ENCODE measurements around the gene HSPB1.
"Not testable (repeated sequence)": the region's sequence is repeated elsewhere in the genome, so short reads cannot be mapped to it uniquely, and the experiment has no call there.

Gene HSPB1

DNA sequence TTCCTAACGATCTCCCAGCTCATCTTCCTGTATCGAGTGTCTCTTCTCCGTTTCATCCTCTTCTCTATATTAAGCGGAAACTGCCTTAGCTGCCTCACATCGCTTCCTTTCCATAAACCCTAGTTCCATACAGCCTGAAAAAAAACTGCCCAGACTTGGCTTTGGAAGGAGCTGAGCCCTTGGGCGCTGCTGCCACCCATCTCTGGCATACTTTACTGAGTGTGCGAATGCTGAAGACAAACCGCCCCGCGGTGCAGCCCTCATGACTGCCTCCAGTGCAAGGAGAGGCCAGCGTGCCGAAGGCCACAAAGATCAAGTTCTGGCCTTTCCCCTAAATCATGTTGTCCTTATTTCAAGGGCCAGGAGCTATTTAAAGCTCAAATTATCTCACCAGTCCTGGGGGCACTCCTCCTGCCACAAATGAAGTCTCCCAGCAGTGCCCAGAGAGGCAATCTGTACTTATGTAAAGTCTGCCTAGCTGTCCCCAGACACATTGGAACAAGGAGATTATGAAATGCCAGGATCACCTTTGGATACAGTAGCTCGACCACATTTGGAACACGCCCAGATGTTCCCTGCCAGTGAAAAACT is 31.1 kb downstream of the HSPB1 start:
- DNase-seq (ENCODE audit: low spot score) = no peak
- TF ChIP-seq CTCF (IDR thresholded peaks at IDR 0.05; ENCODE audit: extremely low read depth, missing control alignments) = no peak

DNA sequence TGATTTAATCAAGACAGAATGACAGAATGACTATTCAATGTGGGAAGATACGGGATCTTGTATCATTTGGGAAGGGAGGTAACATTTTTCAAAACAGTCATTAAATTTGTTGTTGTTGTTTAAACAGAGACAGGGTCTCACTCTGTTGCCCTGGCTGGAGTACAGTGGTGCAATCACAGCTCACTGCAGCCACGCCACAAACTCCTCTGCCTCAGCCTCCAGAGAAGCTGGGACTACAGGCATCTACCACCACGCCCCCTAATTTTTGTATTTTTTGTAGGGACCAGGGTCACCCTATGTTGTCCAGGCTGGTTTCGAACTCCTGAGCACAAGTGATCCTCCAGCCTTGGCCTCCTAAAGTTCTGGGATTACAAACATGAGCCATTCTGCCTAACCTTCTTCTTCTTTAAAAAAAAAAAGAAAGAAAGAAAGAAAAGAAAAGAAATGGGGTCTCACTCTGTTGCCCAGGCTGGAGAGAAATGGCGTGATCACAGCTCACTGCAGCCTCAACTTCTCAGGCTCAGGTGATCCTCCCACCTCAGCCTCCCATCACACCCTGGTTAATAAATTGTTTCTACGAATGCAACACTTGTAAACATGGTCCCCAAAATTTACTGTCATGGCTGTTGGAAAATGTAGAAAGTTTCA is 32.0 kb downstream of the HSPB1 start:
- no peak for DNase-seq (ENCODE audit: low spot score)
- TF ChIP-seq CTCF (IDR thresholded peaks at IDR 0.05; ENCODE audit: extremely low read depth, missing control alignments) = no peak

GRCh38 chr7:76335417-76335816 is 32.9 kb downstream of the HSPB1 start:
- not testable (repeated sequence) for DNase-seq (ENCODE audit: low spot score)

GRCh38 chr7:76336094-76336493 is 33.6 kb downstream of the HSPB1 start:
- no peak for TF ChIP-seq CTCF (IDR thresholded peaks at IDR 0.05; ENCODE audit: extremely low read depth, missing control alignments)

GRCh38 chr7:76337147-76337546 is 34.7 kb downstream of the HSPB1 start:
- TF ChIP-seq CTCF (IDR thresholded peaks at IDR 0.05; ENCODE audit: extremely low read depth, missing control alignments) = no peak
- DNase-seq (ENCODE audit: low spot score) = no peak

More at GRCh38 chr7:76336094-76336493, 33.6 kb downstream of the HSPB1 start:
- DNase-seq (ENCODE audit: low spot score) = no peak

DNA sequence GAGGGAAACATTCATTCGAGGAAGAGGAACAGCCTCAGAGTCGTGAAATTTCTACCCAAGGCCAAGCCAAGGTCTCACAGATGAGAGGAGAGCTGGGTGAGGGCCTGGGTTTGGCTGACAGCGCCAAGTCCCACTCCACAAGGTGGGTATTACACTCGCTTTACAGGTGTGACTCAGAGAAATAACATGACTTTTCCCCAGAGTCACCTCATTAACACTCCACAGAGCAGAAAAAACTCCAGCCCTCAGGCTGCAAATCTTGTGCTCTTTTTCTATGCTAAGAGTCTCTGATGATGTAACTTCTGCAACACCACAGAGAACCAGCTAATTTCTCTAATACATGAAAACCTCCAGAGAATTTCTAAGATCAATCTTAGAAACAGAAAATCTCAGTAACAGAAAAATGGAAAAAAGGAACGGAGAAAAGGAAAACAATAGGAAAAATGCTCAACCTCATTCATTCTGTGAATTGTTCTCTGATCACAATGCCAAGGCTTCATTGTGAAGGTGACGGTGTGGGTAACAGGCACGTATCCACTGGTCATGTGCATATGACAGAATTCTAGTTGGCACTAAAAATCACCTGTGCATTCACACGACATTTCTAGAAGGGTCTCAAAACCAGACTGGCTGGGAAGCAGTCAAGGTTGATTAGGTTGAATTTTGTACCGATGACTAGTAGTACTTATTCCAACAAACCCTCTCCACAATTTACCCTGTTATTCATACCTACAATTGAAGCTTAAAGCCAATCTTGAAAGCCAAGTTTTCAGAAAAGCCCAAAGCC is 36.0 kb downstream of the HSPB1 start:
- DNase-seq (ENCODE audit: low spot score) = no peak
- TF ChIP-seq CTCF (IDR thresholded peaks at IDR 0.05; ENCODE audit: extremely low read depth, missing control alignments) = no peak

GRCh38 chr7:76340617-76341131 is 38.2 kb downstream of the HSPB1 start:
- no peak for TF ChIP-seq CTCF (IDR thresholded peaks at IDR 0.05; ENCODE audit: extremely low read depth, missing control alignments)
- DNase-seq (ENCODE audit: low spot score) = no peak
